ENCODE measurements around the gene AR.

Gene AR

GRCh38 chrX:67732864-67733263 is 189.0 kb downstream of the AR start:
- no peak for DNase-seq

GRCh38 chrX:67734111-67734753 is 190.4 kb downstream of the AR start:
- no peak for DNase-seq

GRCh38 chrX:67749536-67749935 is 205.7 kb downstream of the AR start:
- no peak for DNase-seq

- no peak for DNase-seq
These were observed 206.9 kb downstream of the AR start for GRCh38 chrX:67750694-67751093.

- no peak for DNase-seq
These were observed 215.2 kb downstream of the AR start for GRCh38 chrX:67759018-67759417.

- no peak for DNase-seq
These were observed 233.3 kb downstream of the AR start for GRCh38 chrX:67777148-67777547.

- DNase-seq: no peak
These were observed 235.3 kb downstream of the AR start for GRCh38 chrX:67779099-67779498.

Data from activated CD4-positive, alpha-beta T cell treated with anti-CD3 and anti-CD28 coated beads for 1 hour (primary cell).